ENCODE results near the gene SKOR1. TPM values are rescaled to one million over a fixed set of nuclear protein-coding genes. Genes with fewer than 3 reads are reported as not detected.

SKOR1 gene
- total and polyA plus RNA-seq, 2 of the 13 experiments (the other 11 are each of a cell fraction or from before 2014, with no cell fraction given) = 0.09 to 0.11 TPM

DNA sequence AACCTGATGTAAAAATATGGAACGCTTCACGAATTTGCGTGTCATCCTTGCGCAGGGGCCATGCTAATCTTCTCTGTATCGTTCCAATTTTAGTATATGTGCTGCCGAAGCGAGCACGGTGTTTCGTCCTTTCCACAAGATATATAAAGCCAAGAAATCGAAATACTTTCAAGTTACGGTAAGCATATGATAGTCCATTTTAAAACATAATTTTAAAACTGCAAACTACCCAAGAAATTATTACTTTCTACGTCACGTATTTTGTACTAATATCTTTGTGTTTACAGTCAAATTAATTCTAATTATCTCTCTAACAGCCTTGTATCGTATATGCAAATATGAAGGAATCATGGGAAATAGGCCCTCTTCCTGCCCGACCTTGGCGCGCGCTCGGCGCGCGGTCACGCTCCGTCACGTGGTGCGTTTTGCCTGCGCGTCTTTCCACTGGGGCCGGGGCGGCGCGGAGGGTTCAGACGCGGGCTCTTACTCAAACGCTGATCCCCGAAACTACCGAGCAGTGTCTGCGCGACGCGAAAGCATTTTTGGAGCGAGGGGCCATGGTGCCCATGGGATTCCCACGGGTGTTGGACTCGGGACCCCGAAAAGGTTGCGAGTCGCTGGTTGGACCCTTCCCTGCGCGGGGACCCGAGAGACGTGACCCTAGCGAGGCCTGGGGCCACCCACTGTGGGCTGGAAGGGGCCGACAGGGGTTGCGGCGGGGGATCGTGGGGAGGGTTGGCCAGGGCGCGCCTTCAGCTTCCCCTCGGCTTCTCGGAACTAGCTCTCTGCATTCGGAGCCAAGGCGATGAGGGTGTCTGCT is 14.8 kb downstream of the SKOR1 start, which contains the start of gene RNU6-1 (continued):
- TF ChIP-seq ZNF687 (CRISPR knock-in tag; IDR thresholded peaks at IDR 0.05) = peak; percentile 79
- peak; percentile 61; the same call in 1 of the 2 replicates for TF ChIP-seq ZNF350 (CRISPR knock-in tag; IDR thresholded peaks at IDR 0.05; ENCODE audit: borderline replicate concordance, low read depth)
- TF ChIP-seq ZNF776 (CRISPR knock-in tag; IDR thresholded peaks at IDR 0.05) = no peak
- no peak for TF ChIP-seq ZNF597 (CRISPR knock-in tag; IDR thresholded peaks at IDR 0.05)
- no peak for TF ChIP-seq ZNF773 (CRISPR knock-in tag; IDR thresholded peaks at IDR 0.05; ENCODE audit: borderline replicate concordance)
- TF ChIP-seq ZNF574 (CRISPR knock-in tag; IDR thresholded peaks at IDR 0.05) = peak; percentile 56; the same call in 1 of the 2 replicates
- TF ChIP-seq, protein P1, sequence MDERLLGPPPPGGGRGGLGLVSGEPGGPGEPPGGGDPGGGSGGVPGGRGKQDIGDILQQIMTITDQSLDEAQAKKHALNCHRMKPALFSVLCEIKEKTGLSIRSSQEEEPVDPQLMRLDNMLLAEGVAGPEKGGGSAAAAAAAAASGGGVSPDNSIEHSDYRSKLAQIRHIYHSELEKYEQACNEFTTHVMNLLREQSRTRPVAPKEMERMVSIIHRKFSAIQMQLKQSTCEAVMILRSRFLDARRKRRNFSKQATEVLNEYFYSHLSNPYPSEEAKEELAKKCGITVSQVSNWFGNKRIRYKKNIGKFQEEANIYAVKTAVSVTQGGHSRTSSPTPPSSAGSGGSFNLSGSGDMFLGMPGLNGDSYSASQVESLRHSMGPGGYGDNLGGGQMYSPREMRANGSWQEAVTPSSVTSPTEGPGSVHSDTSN (CRISPR knock-in tag; IDR thresholded peaks at IDR 0.05) = no peak
- no peak; the same call in 1 of the 2 replicates for TF ChIP-seq AHR (CRISPR knock-in tag; IDR thresholded peaks at IDR 0.05)
- TF ChIP-seq, protein P2, sequence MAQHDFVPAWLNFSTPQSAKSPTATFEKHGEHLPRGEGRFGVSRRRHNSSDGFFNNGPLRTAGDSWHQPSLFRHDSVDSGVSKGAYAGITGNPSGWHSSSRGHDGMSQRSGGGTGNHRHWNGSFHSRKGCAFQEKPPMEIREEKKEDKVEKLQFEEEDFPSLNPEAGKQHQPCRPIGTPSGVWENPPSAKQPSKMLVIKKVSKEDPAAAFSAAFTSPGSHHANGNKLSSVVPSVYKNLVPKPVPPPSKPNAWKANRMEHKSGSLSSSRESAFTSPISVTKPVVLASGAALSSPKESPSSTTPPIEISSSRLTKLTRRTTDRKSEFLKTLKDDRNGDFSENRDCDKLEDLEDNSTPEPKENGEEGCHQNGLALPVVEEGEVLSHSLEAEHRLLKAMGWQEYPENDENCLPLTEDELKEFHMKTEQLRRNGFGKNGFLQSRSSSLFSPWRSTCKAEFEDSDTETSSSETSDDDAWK (CRISPR knock-in tag; IDR thresholded peaks at IDR 0.05) = no peak
- TF ChIP-seq ZNF335 (CRISPR knock-in tag; IDR thresholded peaks at IDR 0.05) = no peak; the same call in 1 of the 2 replicates
- peak; percentile 83 for TF ChIP-seq RBM39 (IDR thresholded peaks at IDR 0.05; ENCODE audit: low read depth, low read length, poor library complexity, severe bottlenecking)
- no peak for TF ChIP-seq ZC3H13 (CRISPR knock-in tag; IDR thresholded peaks at IDR 0.05)
- TF ChIP-seq ZNF264 (CRISPR knock-in tag; IDR thresholded peaks at IDR 0.05) = no peak
- TF ChIP-seq CHCHD3 (CRISPR knock-in tag; IDR thresholded peaks at IDR 0.05) = no peak
- no peak for TF ChIP-seq MTF1 (CRISPR knock-in tag; IDR thresholded peaks at IDR 0.05)
- 0 out of 2 replicates have a peak, but pooled peaks have one; percentile 33 for TF ChIP-seq ZBTB25 (CRISPR knock-in tag; IDR thresholded peaks at IDR 0.05)
- no peak; the same call in 1 of the 2 replicates for TF ChIP-seq GZF1 (CRISPR knock-in tag; IDR thresholded peaks at IDR 0.05)

Measured in HepG2 (cell line).